GM23338 (cell line): ENCODE results near the gene MAPK1. TPM values are rescaled to one million over a fixed set of nuclear protein-coding genes. Genes with fewer than 3 reads are reported as not detected.

ENCODE experiments used
- ATAC-seq: fragments of 200-7000 bp; cut with Tn5 transposase; 3 replicates; pipeline ENCODE4 v1.9.1; 2020
- DNase-seq: peaks from one replicate; pipeline ENCODE4 v3.0.0-alpha.2; 2015; ENCODE audit warnings: low spot score
- H2AFZ ChIP-seq: fragments of 200-600 bp; sonication (generic); 2 replicates; pipeline ENCODE4 v1.8.0; 2016; ENCODE audit warnings: antibody characterized with exemption, mild to moderate bottlenecking, moderate library complexity
- H3F3A ChIP-seq: fragments of 200-600 bp; sonication (generic); replicated peaks from 2 replicates; pipeline ENCODE4 v1.8.0; 2017; ENCODE audit warnings: antibody characterized with exemption, mixed run types, low read depth
- H3K27ac ChIP-seq: fragments of 200-600 bp; sonication (generic); 2 replicates; pipeline ENCODE4 v1.6.1; 2016; ENCODE audit warnings: low read depth
- H3K27me3 ChIP-seq: fragments of 200-600 bp; sonication (generic); 2 replicates; pipeline ENCODE4 v1.8.0; 2016; ENCODE audit warnings: mild to moderate bottlenecking, mixed run types, moderate library complexity; ENCODE audit not compliant: insufficient read depth
- H3K36me3 ChIP-seq: fragments of 200-600 bp; sonication (generic); 2 replicates; pipeline ENCODE4 v1.8.0; 2016; ENCODE audit warnings: mild to moderate bottlenecking; ENCODE audit not compliant: insufficient read depth
- H3K4me1 ChIP-seq: fragments of 200-600 bp; sonication (generic); 2 replicates; pipeline ENCODE4 v1.8.0; 2016; ENCODE audit warnings: mild to moderate bottlenecking, moderate library complexity; ENCODE audit not compliant: insufficient read depth
- H3K4me2 ChIP-seq: fragments of 200-600 bp; sonication (generic); 2 replicates; pipeline ENCODE4 v1.7.1; 2017; ENCODE audit warnings: mixed run types
- H3K4me3 ChIP-seq: fragments of 200-600 bp; sonication (generic); 2 replicates; pipeline ENCODE4 v1.6.1; 2016; ENCODE audit warnings: mixed run types
- H3K79me2 ChIP-seq: fragments of 200-600 bp; sonication (generic); replicated peaks from 2 replicates; pipeline ENCODE4 v1.8.0; 2017; ENCODE audit warnings: mild to moderate bottlenecking; ENCODE audit not compliant: insufficient read depth
- H3K9me2 ChIP-seq: fragments of 200-600 bp; sonication (generic); 2 replicates; pipeline ENCODE4 v1.8.0; 2017; ENCODE audit not compliant: insufficient read depth
- H4K20me1 ChIP-seq: fragments of 200-600 bp; sonication (generic); replicated peaks from 2 replicates; pipeline ENCODE4 v1.8.0; 2017; ENCODE audit warnings: mild to moderate bottlenecking; ENCODE audit not compliant: insufficient read depth
- H3K27ac Mint-ChIP-seq: 2 replicates; pipeline ENCODE4 v1.8.0; 2020; ENCODE audit warnings: inconsistent platforms, mild to moderate bottlenecking, moderate library complexity, mixed read lengths
- H3K27me3 Mint-ChIP-seq: 3 replicates; pipeline ENCODE4 v1.8.0; 2022; ENCODE audit warnings: low read depth, mild to moderate bottlenecking, moderate library complexity, mixed read lengths, inconsistent platforms; ENCODE audit not compliant: insufficient read depth, poor library complexity
- H3K36me3 Mint-ChIP-seq: 3 replicates; pipeline ENCODE4 v1.8.0; 2021; ENCODE audit warnings: low read depth, mild to moderate bottlenecking, inconsistent platforms, moderate library complexity, mixed read lengths
- H3K4me1 Mint-ChIP-seq: 3 replicates; pipeline ENCODE4 v1.8.0; 2020; ENCODE audit warnings: mild to moderate bottlenecking, inconsistent platforms, mixed read lengths
- H3K4me3 Mint-ChIP-seq: 3 replicates; pipeline ENCODE4 v1.8.0; 2021; ENCODE audit warnings: moderate library complexity, mild to moderate bottlenecking, inconsistent platforms, mixed read lengths
- H3K9me3 Mint-ChIP-seq: 3 replicates; pipeline ENCODE4 v1.8.0; 2020; ENCODE audit warnings: moderate library complexity, mild to moderate bottlenecking, inconsistent platforms, mixed read lengths
- CREB1 ChIP-seq: fragments of 250-450 bp; sonication (Bioruptor Pico); IDR thresholded peaks from 2 replicates; pipeline ENCODE4 v1.5.0; 2020; ENCODE audit warnings: low read depth, mild to moderate bottlenecking, moderate library complexity
- ETS1 ChIP-seq: IDR thresholded peaks from 2 replicates; pipeline ENCODE4 v1.6.1; 2016; ENCODE audit warnings: antibody characterized with exemption
- EZH2 ChIP-seq: fragments of 200-600 bp; sonication (generic); IDR thresholded peaks from one replicate; pipeline ENCODE4 v1.8.0; 2017; ENCODE audit warnings: antibody characterized with exemption, mild to moderate bottlenecking, low read depth; ENCODE audit not compliant: unreplicated experiment
- EZH2phosphoT487 ChIP-seq: fragments of 200-600 bp; sonication (generic); IDR thresholded peaks from one replicate; pipeline ENCODE4 v1.8.1; 2018; ENCODE audit warnings: antibody characterized with exemption; ENCODE audit not compliant: unreplicated experiment
- JUNB ChIP-seq: IDR thresholded peaks from one replicate; pipeline ENCODE4 v1.6.1; 2016; ENCODE audit warnings: antibody characterized with exemption; ENCODE audit not compliant: unreplicated experiment
- NANOG ChIP-seq: IDR thresholded peaks from 2 replicates; pipeline ENCODE4 v1.6.1; 2016; ENCODE audit warnings: antibody characterized with exemption, borderline replicate concordance
- POLR2AphosphoS5 ChIP-seq: IDR thresholded peaks from 2 replicates; pipeline ENCODE4 v1.6.1; 2016; ENCODE audit warnings: antibody characterized with exemption, low read depth
- STAT1 ChIP-seq: IDR thresholded peaks from one replicate; pipeline ENCODE4 v1.6.1; 2016; ENCODE audit warnings: antibody characterized with exemption; ENCODE audit not compliant: unreplicated experiment
- ZNF114 ChIP-seq: fragments of 250-450 bp; sonication (Bioruptor Pico); IDR thresholded peaks from 2 replicates; pipeline ENCODE4 v1.5.0; 2020; ENCODE audit warnings: mild to moderate bottlenecking, moderate library complexity
- ZNF331 ChIP-seq: fragments of 250-450 bp; sonication (Bioruptor Pico); IDR thresholded peaks from 2 replicates; pipeline ENCODE4 v1.5.0; 2020; ENCODE audit warnings: low read depth, mild to moderate bottlenecking, moderate library complexity
- polyA plus RNA-seq: library from polyadenylated mRNA; unstranded; fragments of >200 nt; fragmentation: Nextera tagmentation; extraction: Ambion mirVana; gene quantifications from 2 replicates; pipeline ENCODE4 v1.2.1, GENCODE V29; 2016
- total RNA-seq: library from RNA; depleted of rRNA; stranded (reverse); fragments of >200 nt; shearing (Covaris generic); gene quantifications from 2 replicates; pipeline ENCODE4 v1.2.3, GENCODE V29; 2014
- TF ChIP-seq, protein P1 (sequence below), 2 experiments: fragments of 200-600 bp in 1 of 2; sonication (generic) in 1 of 2; conservative IDR thresholded peaks; 2 replicates each; pipeline versions ENCODE4 v1.5.1 to v1.6.1; 2016 to 2017; ENCODE audit warnings: antibody characterized with exemption in 2 of 2, low read depth in 2 of 2, mild to moderate bottlenecking in 2 of 2, moderate library complexity in 1 of 2
- TF ChIP-seq, protein P2 (sequence below): IDR thresholded peaks from one replicate; pipeline ENCODE4 v1.6.1; 2018; ENCODE audit warnings: antibody characterized with exemption; ENCODE audit not compliant: unreplicated experiment

The MAPK1 gene
- total and polyA plus RNA-seq, 2 experiments from 2014 or later = 17.4 to 77.5 TPM

DNA sequence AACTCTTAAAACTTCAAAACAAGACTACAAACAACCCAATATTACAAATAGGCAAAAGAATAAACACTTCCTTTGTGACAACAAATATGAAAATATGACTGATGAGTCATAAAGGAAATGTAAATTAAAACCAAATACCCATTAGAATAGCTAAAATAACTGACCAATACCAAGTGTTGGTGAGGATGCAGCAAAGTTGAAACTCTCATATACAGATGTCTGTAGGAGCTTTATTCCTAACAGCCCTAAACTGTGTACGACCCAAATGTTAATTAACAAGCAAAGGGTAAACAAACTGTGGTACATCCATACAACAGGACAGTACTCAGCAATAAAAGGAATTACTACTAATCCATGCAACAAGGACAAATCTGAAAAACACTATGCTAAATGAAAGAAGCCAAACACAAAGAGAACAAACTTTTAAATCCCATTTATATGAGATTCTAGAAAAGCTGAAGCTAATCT is 43.0 kb downstream of the MAPK1 start (continued):
- TF ChIP-seq ETS1 = no peak

- H3K27me3 Mint-ChIP-seq = peaks cover 2% of the 10 kb centered on the region
- H3K4me3 ChIP-seq = no peak overlapping the region
- H3K27ac Mint-ChIP-seq = no peak overlapping the region
- no peak for TF ChIP-seq POLR2AphosphoS5
- TF ChIP-seq EZH2phosphoT487 = no peak
- no peak for TF ChIP-seq EZH2
- no peak for TF ChIP-seq ZNF114 (CRISPR knock-in tag)
- no peak for TF ChIP-seq ZNF331
- no peak for TF ChIP-seq JUNB
- TF ChIP-seq NANOG = no peak
- TF ChIP-seq, protein P1, sequence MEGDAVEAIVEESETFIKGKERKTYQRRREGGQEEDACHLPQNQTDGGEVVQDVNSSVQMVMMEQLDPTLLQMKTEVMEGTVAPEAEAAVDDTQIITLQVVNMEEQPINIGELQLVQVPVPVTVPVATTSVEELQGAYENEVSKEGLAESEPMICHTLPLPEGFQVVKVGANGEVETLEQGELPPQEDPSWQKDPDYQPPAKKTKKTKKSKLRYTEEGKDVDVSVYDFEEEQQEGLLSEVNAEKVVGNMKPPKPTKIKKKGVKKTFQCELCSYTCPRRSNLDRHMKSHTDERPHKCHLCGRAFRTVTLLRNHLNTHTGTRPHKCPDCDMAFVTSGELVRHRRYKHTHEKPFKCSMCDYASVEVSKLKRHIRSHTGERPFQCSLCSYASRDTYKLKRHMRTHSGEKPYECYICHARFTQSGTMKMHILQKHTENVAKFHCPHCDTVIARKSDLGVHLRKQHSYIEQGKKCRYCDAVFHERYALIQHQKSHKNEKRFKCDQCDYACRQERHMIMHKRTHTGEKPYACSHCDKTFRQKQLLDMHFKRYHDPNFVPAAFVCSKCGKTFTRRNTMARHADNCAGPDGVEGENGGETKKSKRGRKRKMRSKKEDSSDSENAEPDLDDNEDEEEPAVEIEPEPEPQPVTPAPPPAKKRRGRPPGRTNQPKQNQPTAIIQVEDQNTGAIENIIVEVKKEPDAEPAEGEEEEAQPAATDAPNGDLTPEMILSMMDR (conservative IDR thresholded peaks at IDR 0.05; ENCODE audit: low read depth in 2 of 2) = no peak
- no peak for TF ChIP-seq STAT1
- TF ChIP-seq, protein P2, sequence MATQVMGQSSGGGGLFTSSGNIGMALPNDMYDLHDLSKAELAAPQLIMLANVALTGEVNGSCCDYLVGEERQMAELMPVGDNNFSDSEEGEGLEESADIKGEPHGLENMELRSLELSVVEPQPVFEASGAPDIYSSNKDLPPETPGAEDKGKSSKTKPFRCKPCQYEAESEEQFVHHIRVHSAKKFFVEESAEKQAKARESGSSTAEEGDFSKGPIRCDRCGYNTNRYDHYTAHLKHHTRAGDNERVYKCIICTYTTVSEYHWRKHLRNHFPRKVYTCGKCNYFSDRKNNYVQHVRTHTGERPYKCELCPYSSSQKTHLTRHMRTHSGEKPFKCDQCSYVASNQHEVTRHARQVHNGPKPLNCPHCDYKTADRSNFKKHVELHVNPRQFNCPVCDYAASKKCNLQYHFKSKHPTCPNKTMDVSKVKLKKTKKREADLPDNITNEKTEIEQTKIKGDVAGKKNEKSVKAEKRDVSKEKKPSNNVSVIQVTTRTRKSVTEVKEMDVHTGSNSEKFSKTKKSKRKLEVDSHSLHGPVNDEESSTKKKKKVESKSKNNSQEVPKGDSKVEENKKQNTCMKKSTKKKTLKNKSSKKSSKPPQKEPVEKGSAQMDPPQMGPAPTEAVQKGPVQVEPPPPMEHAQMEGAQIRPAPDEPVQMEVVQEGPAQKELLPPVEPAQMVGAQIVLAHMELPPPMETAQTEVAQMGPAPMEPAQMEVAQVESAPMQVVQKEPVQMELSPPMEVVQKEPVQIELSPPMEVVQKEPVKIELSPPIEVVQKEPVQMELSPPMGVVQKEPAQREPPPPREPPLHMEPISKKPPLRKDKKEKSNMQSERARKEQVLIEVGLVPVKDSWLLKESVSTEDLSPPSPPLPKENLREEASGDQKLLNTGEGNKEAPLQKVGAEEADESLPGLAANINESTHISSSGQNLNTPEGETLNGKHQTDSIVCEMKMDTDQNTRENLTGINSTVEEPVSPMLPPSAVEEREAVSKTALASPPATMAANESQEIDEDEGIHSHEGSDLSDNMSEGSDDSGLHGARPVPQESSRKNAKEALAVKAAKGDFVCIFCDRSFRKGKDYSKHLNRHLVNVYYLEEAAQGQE = no peak
- no peak for TF ChIP-seq ETS1
- TF ChIP-seq CREB1 (CRISPR knock-in tag) = no peak
Measured at GRCh38 chr22:21823740-21824444, 43.6 kb downstream of the MAPK1 start.

More at GRCh38 chr22:21823740-21824444, 43.6 kb downstream of the MAPK1 start:
- Histone ChIP-seq H3K27me3 (no peaks in the 10 kb centered on the region), H2AFZ (no peak overlapping the region), H3K4me1 (peaks cover 22% of the 10 kb centered on the region), H3F3A (no peaks in the 10 kb centered on the region), H3K9me2 (no peaks in the 10 kb centered on the region), H3K27ac (0 out of 2 replicates have a peak overlapping the region, but pooled peaks have one; percentile 61), H3K36me3 (no peaks in the 10 kb centered on the region), H4K20me1 (peaks cover 73% of the 10 kb centered on the region), H3K4me2 (no peak overlapping the region), H3K79me2 (peaks cover 100% of the 10 kb centered on the region)
- no peak for ATAC-seq
- no peaks in the 10 kb centered on the region for H3K36me3 Mint-ChIP-seq
- no peak for DNase-seq
- H3K4me3 Mint-ChIP-seq = no peak overlapping the region
- H3K4me1 Mint-ChIP-seq = peaks cover 28% of the 10 kb centered on the region
- no peaks in the 10 kb centered on the region for H3K9me3 Mint-ChIP-seq
